Uterus (tissue), 4 donors: ENCODE data around the gene GNA14. TPM values are rescaled to one million over a fixed set of nuclear protein-coding genes. Genes with fewer than 3 reads are reported as not detected.
A peak's percentile ranks its signal among the peaks of the same experiment; 100 is the strongest.

ENCODE experiments used
- DNase-seq, 2 donors: peaks; one replicate each; pipeline ENCODE4 v3.0.0-alpha.2; 2019 to 2020
- H3K27ac ChIP-seq, 2 donors: fragments of 200-600 bp; sonication (generic); 1 replicate in 1 of 2; 2 replicates in 1 of 2; pipeline ENCODE4 v1.5.1; 2016 to 2018
- H3K27me3 ChIP-seq, 2 donors: fragments of 200-600 bp; sonication (generic); one replicate each; pipeline ENCODE4 v1.5.1; 2018 to 2019; ENCODE audit warnings: control low read depth in 1 of 2
- H3K36me3 ChIP-seq, 2 donors: fragments of 200-600 bp; sonication (generic); one replicate each; pipeline ENCODE4 v1.5.1; 2019; ENCODE audit warnings: control low read depth in 1 of 2
- H3K4me1 ChIP-seq, 2 donors: fragments of 200-600 bp; sonication (generic); one replicate each; pipeline ENCODE4 v1.5.1; 2018 to 2019; ENCODE audit warnings: control low read depth in 1 of 2
- H3K4me3 ChIP-seq, 2 donors: fragments of 200-600 bp; sonication (generic); 1 replicate in 1 of 2; 2 replicates in 1 of 2; pipeline ENCODE4 v1.5.1; 2018 to 2019; ENCODE audit warnings: mild to moderate bottlenecking in 1 of 2
- H3K9me3 ChIP-seq, 2 donors: fragments of 200-600 bp; sonication (generic); one replicate each; pipeline ENCODE4 v1.5.1; 2019; ENCODE audit warnings: control low read depth in 1 of 2
- CTCF ChIP-seq, 4 experiments: fragments of 200-600 bp in 2 of 4; fragments of 450-650 bp in 2 of 4; sonication (generic) in 2 of 4; IDR thresholded peaks; one replicate each; pipeline ENCODE4 v1.5.1; 2016 to 2019; ENCODE audit warnings: antibody characterized with exemption in 4 of 4, mild to moderate bottlenecking in 2 of 4, moderate library complexity in 1 of 4
- POLR2A ChIP-seq, 2 donors: fragments of 450-650 bp; IDR thresholded peaks; one replicate each; pipeline ENCODE4 v1.6.1; 2016; ENCODE audit warnings: antibody characterized with exemption in 2 of 2, mild to moderate bottlenecking in 1 of 2, moderate library complexity in 1 of 2
- intact Hi-C: fragments of 100-400 bp; cut with DNase I; formaldehyde crosslinking; loops from one replicate; pipeline ENCODE4 v1.15.1; 2023; ENCODE audit warnings: low total_unique reads
- total RNA-seq, 4 donors: library from RNA; depleted of rRNA in 3 of 4; stranded (reverse); fragments of >200 nt in 3 of 4; gene quantifications; one replicate each; pipeline versions ENCODE4 v1.1.0 to v1.2.4, GENCODE V29; 2014 to 2023
- donor health status: DM: yes; HTN: yes; CAD: no.

Gene GNA14
- total RNA-seq, 4 donors from 2014 or later: 11.3 to 23.6 (median 16.2) TPM

GRCh38 chr9:77462066-77462465 lies 186.1 kb downstream of the GNA14 start:
- intact Hi-C loops: no loop called here
- TF ChIP-seq CTCF (IDR thresholded peaks at IDR 0.05) (no peak), POLR2A (IDR thresholded peaks at IDR 0.05) (no peak)
- H3K36me3 ChIP-seq: no peaks in the 10 kb centered on the region
- H3K27ac ChIP-seq: peak overlapping the region; percentile 33 to 75
- no peaks in the 10 kb centered on the region for H3K9me3 ChIP-seq
- no peaks in the 10 kb centered on the region for H3K4me1 ChIP-seq
- DNase-seq: no peak
- no peaks in the 10 kb centered on the region for H3K27me3 ChIP-seq
- H3K4me3 ChIP-seq: no peak overlapping the region

GRCh38 chr9:77460938-77461337 lies 187.2 kb downstream of the GNA14 start:
- no peaks in the 10 kb centered on the region for H3K36me3 ChIP-seq
- no peaks in the 10 kb centered on the region for H3K9me3 ChIP-seq
- no peaks in the 10 kb centered on the region for H3K4me1 ChIP-seq
- intact Hi-C loops: no loop called here
- H3K27ac ChIP-seq: no peak overlapping the region
- H3K4me3 ChIP-seq: no peak overlapping the region
- H3K27me3 ChIP-seq: no peaks in the 10 kb centered on the region
- TF ChIP-seq CTCF (IDR thresholded peaks at IDR 0.05) (no peak), POLR2A (IDR thresholded peaks at IDR 0.05) (no peak)
- no peak for DNase-seq

GRCh38 chr9:77457916-77458592 lies 190.1 kb downstream of the GNA14 start:
- Histone ChIP-seq H3K4me3 (no peak overlapping the region), H3K27ac (peak overlapping the region; percentile 54 to 67), H3K27me3 (no peaks in the 10 kb centered on the region), H3K4me1 (no peaks in the 10 kb centered on the region), H3K36me3 (no peaks in the 10 kb centered on the region), H3K9me3 (no peaks in the 10 kb centered on the region)
- TF ChIP-seq CTCF (IDR thresholded peaks at IDR 0.05) (peak; percentile 66 to 90 (median 78)), POLR2A (IDR thresholded peaks at IDR 0.05) (no peak)
- intact Hi-C loops: loop anchor here (5.0 to 10.0 kb wide), 2 partner anchors 189 to 297 kb away; partner anchors contain the start of gene GNA14
- peak; percentile 67 to 73 for DNase-seq

GRCh38 chr9:77456829-77457437 lies 191.2 kb downstream of the GNA14 start:
- TF ChIP-seq POLR2A (IDR thresholded peaks at IDR 0.05) (no peak), CTCF (IDR thresholded peaks at IDR 0.05) (peak; percentile 81 to 93 (median 84))
- peak overlapping the region; percentile 54 to 67 for H3K27ac ChIP-seq
- intact Hi-C loops: loop anchor here (5.0 to 10.0 kb wide), 2 partner anchors 190 to 298 kb away; partner anchors contain the start of gene GNA14
- no peaks in the 10 kb centered on the region for H3K27me3 ChIP-seq
- DNase-seq: peak; percentile 87 to 91
- H3K4me3 ChIP-seq: no peak overlapping the region
- no peaks in the 10 kb centered on the region for H3K9me3 ChIP-seq
- no peaks in the 10 kb centered on the region for H3K4me1 ChIP-seq
- H3K36me3 ChIP-seq: no peaks in the 10 kb centered on the region

GRCh38 chr9:77455312-77455927 lies 192.7 kb downstream of the GNA14 start:
- no peaks in the 10 kb centered on the region for H3K36me3 ChIP-seq
- no peaks in the 10 kb centered on the region for H3K27me3 ChIP-seq
- TF ChIP-seq CTCF (IDR thresholded peaks at IDR 0.05) (no peak), POLR2A (IDR thresholded peaks at IDR 0.05) (no peak)
- H3K9me3 ChIP-seq: no peaks in the 10 kb centered on the region
- H3K4me1 ChIP-seq: no peaks in the 10 kb centered on the region
- no peak overlapping the region for H3K27ac ChIP-seq
- intact Hi-C loops: loop anchor here (5.0 to 10.0 kb wide), 2 partner anchors 192 to 299 kb away; partner anchors contain the start of gene GNA14
- no peak for DNase-seq
- H3K4me3 ChIP-seq: no peak overlapping the region
